H1 (cell line): ENCODE data around the gene TPM2. TPM values are rescaled to one million over a fixed set of nuclear protein-coding genes. Genes with fewer than 3 reads are reported as not detected.
"Not testable (repeated sequence)": the region's sequence is repeated elsewhere in the genome, so short reads cannot be mapped to it uniquely, and the experiment has no call there.

Source experiments
- CTCF ChIA-PET: fragments of 300-600 bp; sonication (Branson Sonifier 250); formaldehyde crosslinking; loops from one replicate; lab custom pipeline; 2021; ENCODE audit not compliant: partially characterized antibody; lab: Charles Lee
- POLR2A ChIA-PET: fragments of 300-600 bp; sonication (Branson Sonifier 250); formaldehyde crosslinking; loops from one replicate; lab custom pipeline; 2021; ENCODE audit warnings: inconsistent platforms; ENCODE audit not compliant: partially characterized antibody; lab: Charles Lee
- DNase-seq, 2 experiments: peaks; one replicate each; pipeline versions ENCODE4 v3.0.0 to v3.0.0-alpha.2; 2010 to 2022; ENCODE audit warnings: low spot score in 2 of 2, low read depth in 1 of 2, mixed read lengths in 1 of 2
- FAIRE-seq: peaks from 2 replicates; lab custom pipeline; 2011; peaks lifted over from hg19 to GRCh38; lab: Jason Lieb, UNC
- H2AFZ ChIP-seq: 2 replicates; pipeline ENCODE4 v1.8.1; 2012; ENCODE audit warnings: low read length, inconsistent platforms
- H2AK5ac ChIP-seq: 2 replicates; pipeline ENCODE4 v1.6.1; 2013; ENCODE audit warnings: low read depth, low read length
- H2BK120ac ChIP-seq: replicated peaks from 2 replicates; pipeline ENCODE3; 2013; ENCODE audit warnings: low read depth, low read length, inconsistent platforms
- H2BK12ac ChIP-seq: 2 replicates; pipeline ENCODE4 v1.6.1; 2013; ENCODE audit warnings: low read depth, low read length
- H2BK15ac ChIP-seq: 2 replicates; pipeline ENCODE4 v1.6.1; 2013; ENCODE audit warnings: low read length
- H2BK20ac ChIP-seq: 2 replicates; pipeline ENCODE4 v1.6.1; 2013; ENCODE audit warnings: low read length
- H2BK5ac ChIP-seq: 2 replicates; pipeline ENCODE4 v1.6.1; 2013; ENCODE audit warnings: low read depth, low read length
- H3K14ac ChIP-seq: 2 replicates; pipeline ENCODE4 v1.6.1; 2013; ENCODE audit warnings: inconsistent platforms; ENCODE audit not compliant: insufficient read length
- H3K18ac ChIP-seq: 2 replicates; pipeline ENCODE4 v1.6.1; 2013; ENCODE audit warnings: low read length; ENCODE audit errors: extremely low read depth
- H3K23ac ChIP-seq: 2 replicates; pipeline ENCODE4 v1.6.1; 2013; ENCODE audit warnings: inconsistent platforms; ENCODE audit not compliant: insufficient read length
- H3K23me2 ChIP-seq: 2 replicates; pipeline ENCODE4 v1.6.1; 2013; ENCODE audit warnings: low read depth, low read length
- H3K27ac ChIP-seq: 2 replicates; pipeline ENCODE4 v1.6.1; 2011; ENCODE audit warnings: low read depth, low read length, inconsistent platforms
- H3K27me3 ChIP-seq, 4 experiments: replicated peaks in 1 of 4; 1 replicate in 1 of 4; 2 replicates in 3 of 4; pipeline versions ENCODE4 v1.6.1 to v1.8.1; 2011 to 2013; ENCODE audit warnings: low read length in 3 of 4, mild to moderate bottlenecking in 3 of 4, inconsistent platforms in 2 of 4, mixed read lengths in 2 of 4, moderate library complexity in 1 of 4; ENCODE audit not compliant: control insufficient read depth in 3 of 4, insufficient read depth in 3 of 4; ENCODE audit errors: extremely low read depth in 1 of 4
- H3K36me3 ChIP-seq, 4 experiments: 2 replicates each; pipeline versions ENCODE4 v1.6.1 to v1.8.1; 2011 to 2013; ENCODE audit warnings: mild to moderate bottlenecking in 4 of 4, low read length in 3 of 4, moderate library complexity in 2 of 4, control low read depth in 1 of 4, inconsistent platforms in 1 of 4; ENCODE audit not compliant: insufficient read depth in 4 of 4, control insufficient read depth in 2 of 4
- H3K4ac ChIP-seq: replicated peaks from 2 replicates; pipeline ENCODE3; 2013; ENCODE audit warnings: low read length, low read depth, mixed read lengths, inconsistent platforms; ENCODE audit not compliant: insufficient read length
- H3K4me1 ChIP-seq, 4 experiments: replicated peaks in 1 of 4; 1 replicate in 1 of 4; 2 replicates in 3 of 4; pipeline versions ENCODE4 v1.6.1 to v1.8.1; 2011 to 2013; ENCODE audit warnings: low read length in 3 of 4, inconsistent platforms in 2 of 4, mixed read lengths in 1 of 4; ENCODE audit not compliant: insufficient read depth in 4 of 4, control insufficient read depth in 3 of 4
- H3K4me2 ChIP-seq, 2 experiments: 2 replicates each; pipeline versions ENCODE4 v1.6.1 to v1.8.1; 2011 to 2013; ENCODE audit warnings: low read depth in 2 of 2, low read length in 2 of 2, control low read depth in 1 of 2, inconsistent platforms in 1 of 2, mild to moderate bottlenecking in 1 of 2; ENCODE audit not compliant: insufficient read depth in 1 of 2
- H3K4me3 ChIP-seq, 4 experiments: fragments of 200-600, 300-600 bp in 1 of 4; sonication (generic), shearing (Covaris generic), sonication (Bioruptor Twin) in 1 of 4; 2 replicates each; pipeline versions ENCODE4 v1.5.1 to v1.8.1; 2011 to 2016; ENCODE audit warnings: low read length in 4 of 4, low read depth in 3 of 4, control low read depth in 2 of 4, inconsistent platforms in 2 of 4, mild to moderate bottlenecking in 2 of 4, mixed read lengths in 1 of 4, moderate library complexity in 1 of 4; ENCODE audit not compliant: insufficient read depth in 2 of 4; ENCODE audit errors: extremely low read depth in 1 of 4
- H3K56ac ChIP-seq: replicated peaks from 2 replicates; pipeline ENCODE3; 2013; ENCODE audit warnings: low read depth, mild to moderate bottlenecking, mixed read lengths, low read length, inconsistent platforms; ENCODE audit not compliant: insufficient read length
- H3K79me1 ChIP-seq: 2 replicates; pipeline ENCODE4 v1.6.1; 2013; ENCODE audit warnings: low read depth, low read length, control low read depth
- H3K79me2 ChIP-seq, 2 experiments: 2 replicates each; pipeline versions ENCODE4 v1.6.1 to v1.8.1; 2012 to 2013; ENCODE audit warnings: low read length in 2 of 2, mild to moderate bottlenecking in 2 of 2, inconsistent platforms in 1 of 2; ENCODE audit not compliant: insufficient read depth in 2 of 2, control insufficient read depth in 1 of 2
- H3K9ac ChIP-seq, 4 experiments: replicated peaks in 1 of 4; 1 replicate in 1 of 4; 2 replicates in 3 of 4; pipeline versions ENCODE4 v1.6.1 to v1.8.1; 2011 to 2013; ENCODE audit warnings: low read depth in 3 of 4, low read length in 3 of 4, control low read depth in 2 of 4, mild to moderate bottlenecking in 2 of 4, moderate library complexity in 2 of 4, inconsistent platforms in 1 of 4; ENCODE audit errors: extremely low read depth in 1 of 4
- H3K9me3 ChIP-seq, 2 experiments: 2 replicates each; pipeline versions ENCODE4 v1.6.1 to v1.8.1; 2012 to 2013; ENCODE audit warnings: mild to moderate bottlenecking in 2 of 2, moderate library complexity in 2 of 2, control low read depth in 1 of 2, inconsistent platforms in 1 of 2, low read depth in 1 of 2, low read length in 1 of 2, mixed read lengths in 1 of 2; ENCODE audit not compliant: insufficient read depth in 2 of 2
- H4K20me1 ChIP-seq, 2 experiments: replicated peaks in 1 of 2; 2 replicates each; pipeline versions ENCODE3 to v1.8.1; 2011 to 2013; ENCODE audit warnings: inconsistent platforms in 2 of 2, low read length in 2 of 2, mild to moderate bottlenecking in 1 of 2; ENCODE audit not compliant: insufficient read depth in 2 of 2, control insufficient read depth in 1 of 2
- H4K5ac ChIP-seq: 2 replicates; pipeline ENCODE4 v1.6.1; 2013; ENCODE audit warnings: low read length, low read depth, mixed read lengths, inconsistent platforms; ENCODE audit not compliant: insufficient read length
- H4K8ac ChIP-seq: 2 replicates; pipeline ENCODE4 v1.8.0; 2013; ENCODE audit warnings: mild to moderate bottlenecking, moderate library complexity, low read length, inconsistent platforms; ENCODE audit not compliant: insufficient read depth; ENCODE audit errors: extremely low read depth
- H4K91ac ChIP-seq: replicated peaks from 2 replicates; pipeline ENCODE3; 2013; ENCODE audit warnings: low read length, mixed read lengths, inconsistent platforms; ENCODE audit not compliant: insufficient read length
- WGBS, 2 experiments: shearing (Covaris generic) in 1 of 2; methylation state at CpG; one replicate each; pipeline versions ENCODE4 v1.1.6 to v1.1.7; 2013 to 2015; ENCODE audit warnings: low lambda C conversion rate in 2 of 2, mixed read lengths in 2 of 2, inconsistent platforms in 1 of 2, low coverage in 1 of 2, missing lambda C conversion rate in 1 of 2; ENCODE audit not compliant: insufficient replicate concordance in 2 of 2, insufficient coverage in 1 of 2, insufficient read length in 1 of 2; ENCODE audit errors: extremely low coverage in 1 of 2, missing lambda C conversion rate in 1 of 2; 5-methylcytosine and 5-hydroxymethylcytosine counted together
- polyA plus RNA-seq, 7 experiments: library from polyadenylated mRNA; depleted of rRNA in 3 of 7; stranded (reverse) in 5 of 7; unstranded in 2 of 7; fragments of >200 nt in 5 of 7; fragments of 200-250 nt in 2 of 7; gene quantifications; 1 replicate in 5 of 7; 2 replicates in 1 of 7; 4 replicates in 1 of 7; pipeline versions ENCODE4 v1.2.1 to v1.2.3, GENCODE V29; 2011 to 2013; ENCODE audit warnings: missing spikeins in 2 of 7, mixed read lengths in 2 of 7
- total RNA-seq: library from RNA; stranded (reverse); fragmentation: NEBNext Ultra II Directional; extraction: Animal tissue kit (Norgen Biotek cat#: 25700); gene quantifications from 2 replicates; pipeline ENCODE4 v1.2.1, GENCODE V29; 2021

The TPM2 gene
- total and polyA plus RNA-seq, 2 of the 8 experiments (the other 6 are each of a cell fraction or from before 2014, with no cell fraction given), result 62.5 to 181 TPM

GRCh38 chr9:35639225-35639624, 50.5 kb downstream of the TPM2 start:
- POLR2A ChIA-PET, H3K23me2 ChIP-seq, H3K4me2 ChIP-seq, H4K20me1 ChIP-seq, H4K5ac ChIP-seq, H2BK5ac ChIP-seq, H3K18ac ChIP-seq, H3K56ac ChIP-seq, FAIRE-seq, H2BK12ac ChIP-seq, DNase-seq, H3K27me3 ChIP-seq, H4K8ac ChIP-seq, H3K4me1 ChIP-seq, H3K79me1 ChIP-seq, H2BK20ac ChIP-seq, H4K91ac ChIP-seq, H3K9ac ChIP-seq, H3K36me3 ChIP-seq, H2BK15ac ChIP-seq, H2BK120ac ChIP-seq, H3K14ac ChIP-seq, H3K79me2 ChIP-seq, H3K9me3 ChIP-seq, H3K23ac ChIP-seq, H3K27ac ChIP-seq, H2AK5ac ChIP-seq, H2AFZ ChIP-seq, H3K4ac ChIP-seq, H3K4me3 ChIP-seq: not testable (repeated sequence)
- WGBS, 2 experiments, result 82% methylated on average over 1 of the region's 1 CpG; no CpG with 5 or more reads in 1 of the 2 experiments
- CTCF ChIA-PET, result interaction anchor here (1.3 kb wide), 1 partner anchor 28 kb away, joined by 4 read pairs; no protein-coding TSS in a partner anchor

DNA sequence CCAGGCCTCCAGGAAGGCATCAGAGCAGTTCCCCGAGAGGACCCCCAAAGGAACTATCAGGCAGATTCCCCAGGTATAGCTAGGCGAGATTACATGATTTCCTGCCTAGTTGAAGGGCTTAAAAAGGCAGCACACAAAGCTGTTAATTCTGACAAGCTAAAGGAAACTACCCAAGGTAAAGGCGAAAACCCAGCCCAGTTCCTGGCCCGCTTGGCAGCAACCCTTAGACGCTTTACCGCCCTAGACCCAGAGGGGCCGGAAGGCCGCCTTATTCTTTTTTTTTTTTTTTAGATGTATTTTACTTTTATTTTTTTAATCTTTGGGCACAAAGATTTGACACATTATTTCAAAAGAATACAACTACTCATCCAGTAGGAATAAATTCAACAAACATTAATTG, 51.0 kb downstream of the TPM2 start:
- POLR2A ChIA-PET, result interaction anchor here (0.7 kb wide), 1 partner anchor 65 kb away, joined by 3 read pairs; no protein-coding TSS in a partner anchor
- H3K4me3 ChIP-seq, H3K9me3 ChIP-seq, H2BK5ac ChIP-seq, H2AK5ac ChIP-seq, H3K79me1 ChIP-seq, H3K27ac ChIP-seq, DNase-seq, H3K4me1 ChIP-seq, H4K8ac ChIP-seq, H2BK20ac ChIP-seq, H3K79me2 ChIP-seq, H3K9ac ChIP-seq, H2BK15ac ChIP-seq, H3K56ac ChIP-seq, H2AFZ ChIP-seq, H4K20me1 ChIP-seq, H3K4me2 ChIP-seq, H2BK120ac ChIP-seq, H3K23me2 ChIP-seq, H2BK12ac ChIP-seq, H3K18ac ChIP-seq, H4K5ac ChIP-seq, CTCF ChIA-PET, H3K4ac ChIP-seq, H3K27me3 ChIP-seq, FAIRE-seq, H4K91ac ChIP-seq, H3K23ac ChIP-seq, H3K36me3 ChIP-seq, H3K14ac ChIP-seq: not testable (repeated sequence)
- 78% methylated on average over 5 of the region's 8 CpGs; no CpG with 5 or more reads in 1 of the 2 experiments for WGBS, 2 experiments
